GM23338 (cell line): ENCODE results near the gene FBXO34. TPM values are rescaled to one million over a fixed set of nuclear protein-coding genes. Genes with fewer than 3 reads are reported as not detected.

Experiments
- ATAC-seq: fragments of 200-7000 bp; cut with Tn5 transposase; 3 replicates; pipeline ENCODE4 v1.9.1; 2020
- DNase-seq: peaks from one replicate; pipeline ENCODE4 v3.0.0-alpha.2; 2015; ENCODE audit warnings: low spot score
- H2AFZ ChIP-seq: fragments of 200-600 bp; sonication (generic); 2 replicates; pipeline ENCODE4 v1.8.0; 2016; ENCODE audit warnings: antibody characterized with exemption, mild to moderate bottlenecking, moderate library complexity
- H3F3A ChIP-seq: fragments of 200-600 bp; sonication (generic); replicated peaks from 2 replicates; pipeline ENCODE4 v1.8.0; 2017; ENCODE audit warnings: antibody characterized with exemption, mixed run types, low read depth
- H3K27ac ChIP-seq: fragments of 200-600 bp; sonication (generic); 2 replicates; pipeline ENCODE4 v1.6.1; 2016; ENCODE audit warnings: low read depth
- H3K27me3 ChIP-seq: fragments of 200-600 bp; sonication (generic); 2 replicates; pipeline ENCODE4 v1.8.0; 2016; ENCODE audit warnings: mild to moderate bottlenecking, mixed run types, moderate library complexity; ENCODE audit not compliant: insufficient read depth
- H3K36me3 ChIP-seq: fragments of 200-600 bp; sonication (generic); 2 replicates; pipeline ENCODE4 v1.8.0; 2016; ENCODE audit warnings: mild to moderate bottlenecking; ENCODE audit not compliant: insufficient read depth
- H3K4me1 ChIP-seq: fragments of 200-600 bp; sonication (generic); 2 replicates; pipeline ENCODE4 v1.8.0; 2016; ENCODE audit warnings: mild to moderate bottlenecking, moderate library complexity; ENCODE audit not compliant: insufficient read depth
- H3K4me2 ChIP-seq: fragments of 200-600 bp; sonication (generic); 2 replicates; pipeline ENCODE4 v1.7.1; 2017; ENCODE audit warnings: mixed run types
- H3K4me3 ChIP-seq: fragments of 200-600 bp; sonication (generic); 2 replicates; pipeline ENCODE4 v1.6.1; 2016; ENCODE audit warnings: mixed run types
- H3K79me2 ChIP-seq: fragments of 200-600 bp; sonication (generic); replicated peaks from 2 replicates; pipeline ENCODE4 v1.8.0; 2017; ENCODE audit warnings: mild to moderate bottlenecking; ENCODE audit not compliant: insufficient read depth
- H3K9me2 ChIP-seq: fragments of 200-600 bp; sonication (generic); 2 replicates; pipeline ENCODE4 v1.8.0; 2017; ENCODE audit not compliant: insufficient read depth
- H4K20me1 ChIP-seq: fragments of 200-600 bp; sonication (generic); replicated peaks from 2 replicates; pipeline ENCODE4 v1.8.0; 2017; ENCODE audit warnings: mild to moderate bottlenecking; ENCODE audit not compliant: insufficient read depth
- H3K27ac Mint-ChIP-seq: 2 replicates; pipeline ENCODE4 v1.8.0; 2020; ENCODE audit warnings: inconsistent platforms, mild to moderate bottlenecking, moderate library complexity, mixed read lengths
- H3K27me3 Mint-ChIP-seq: 3 replicates; pipeline ENCODE4 v1.8.0; 2022; ENCODE audit warnings: low read depth, mild to moderate bottlenecking, moderate library complexity, mixed read lengths, inconsistent platforms; ENCODE audit not compliant: insufficient read depth, poor library complexity
- H3K36me3 Mint-ChIP-seq: 3 replicates; pipeline ENCODE4 v1.8.0; 2021; ENCODE audit warnings: low read depth, mild to moderate bottlenecking, inconsistent platforms, moderate library complexity, mixed read lengths
- H3K4me1 Mint-ChIP-seq: 3 replicates; pipeline ENCODE4 v1.8.0; 2020; ENCODE audit warnings: mild to moderate bottlenecking, inconsistent platforms, mixed read lengths
- H3K4me3 Mint-ChIP-seq: 3 replicates; pipeline ENCODE4 v1.8.0; 2021; ENCODE audit warnings: moderate library complexity, mild to moderate bottlenecking, inconsistent platforms, mixed read lengths
- H3K9me3 Mint-ChIP-seq: 3 replicates; pipeline ENCODE4 v1.8.0; 2020; ENCODE audit warnings: moderate library complexity, mild to moderate bottlenecking, inconsistent platforms, mixed read lengths
- CREB1 ChIP-seq: fragments of 250-450 bp; sonication (Bioruptor Pico); IDR thresholded peaks from 2 replicates; pipeline ENCODE4 v1.5.0; 2020; ENCODE audit warnings: low read depth, mild to moderate bottlenecking, moderate library complexity
- CTCF ChIP-seq, 2 experiments: fragments of 200-600 bp in 1 of 2; sonication (generic) in 1 of 2; conservative IDR thresholded peaks; 2 replicates each; pipeline versions ENCODE4 v1.5.1 to v1.6.1; 2016 to 2017; ENCODE audit warnings: antibody characterized with exemption in 2 of 2, low read depth in 2 of 2, mild to moderate bottlenecking in 2 of 2, moderate library complexity in 1 of 2
- ETS1 ChIP-seq: IDR thresholded peaks from 2 replicates; pipeline ENCODE4 v1.6.1; 2016; ENCODE audit warnings: antibody characterized with exemption
- EZH2 ChIP-seq: fragments of 200-600 bp; sonication (generic); IDR thresholded peaks from one replicate; pipeline ENCODE4 v1.8.0; 2017; ENCODE audit warnings: antibody characterized with exemption, mild to moderate bottlenecking, low read depth; ENCODE audit not compliant: unreplicated experiment
- EZH2phosphoT487 ChIP-seq: fragments of 200-600 bp; sonication (generic); IDR thresholded peaks from one replicate; pipeline ENCODE4 v1.8.1; 2018; ENCODE audit warnings: antibody characterized with exemption; ENCODE audit not compliant: unreplicated experiment
- JUNB ChIP-seq: IDR thresholded peaks from one replicate; pipeline ENCODE4 v1.6.1; 2016; ENCODE audit warnings: antibody characterized with exemption; ENCODE audit not compliant: unreplicated experiment
- NANOG ChIP-seq: IDR thresholded peaks from 2 replicates; pipeline ENCODE4 v1.6.1; 2016; ENCODE audit warnings: antibody characterized with exemption, borderline replicate concordance
- POLR2AphosphoS5 ChIP-seq: IDR thresholded peaks from 2 replicates; pipeline ENCODE4 v1.6.1; 2016; ENCODE audit warnings: antibody characterized with exemption, low read depth
- REST ChIP-seq: IDR thresholded peaks from one replicate; pipeline ENCODE4 v1.6.1; 2018; ENCODE audit warnings: antibody characterized with exemption; ENCODE audit not compliant: unreplicated experiment
- STAT1 ChIP-seq: IDR thresholded peaks from one replicate; pipeline ENCODE4 v1.6.1; 2016; ENCODE audit warnings: antibody characterized with exemption; ENCODE audit not compliant: unreplicated experiment
- ZNF114 ChIP-seq: fragments of 250-450 bp; sonication (Bioruptor Pico); IDR thresholded peaks from 2 replicates; pipeline ENCODE4 v1.5.0; 2020; ENCODE audit warnings: mild to moderate bottlenecking, moderate library complexity
- ZNF331 ChIP-seq: fragments of 250-450 bp; sonication (Bioruptor Pico); IDR thresholded peaks from 2 replicates; pipeline ENCODE4 v1.5.0; 2020; ENCODE audit warnings: low read depth, mild to moderate bottlenecking, moderate library complexity
- ZNF462 ChIP-seq: fragments of 250-450 bp; sonication (Bioruptor Pico); IDR thresholded peaks from 2 replicates; pipeline ENCODE4 v1.5.0; 2020; ENCODE audit warnings: mild to moderate bottlenecking, moderate library complexity
- polyA plus RNA-seq: library from polyadenylated mRNA; unstranded; fragments of >200 nt; fragmentation: Nextera tagmentation; extraction: Ambion mirVana; gene quantifications from 2 replicates; pipeline ENCODE4 v1.2.1, GENCODE V29; 2016
- total RNA-seq: library from RNA; depleted of rRNA; stranded (reverse); fragments of >200 nt; shearing (Covaris generic); gene quantifications from 2 replicates; pipeline ENCODE4 v1.2.3, GENCODE V29; 2014

FBXO34 gene
- total and polyA plus RNA-seq, 2 experiments from 2014 or later: 9.4 to 13.4 TPM

- no peak for DNase-seq
- Histone ChIP-seq H3K27ac (no peak overlapping the region), H3K79me2 (no peaks in the 10 kb centered on the region), H3K4me1 (no peaks in the 10 kb centered on the region), H3F3A (no peaks in the 10 kb centered on the region), H3K4me3 (no peak overlapping the region), H2AFZ (no peak overlapping the region), H3K9me2 (no peaks in the 10 kb centered on the region), H4K20me1 (no peaks in the 10 kb centered on the region), H3K36me3 (peaks cover 6% of the 10 kb centered on the region; the same call in 1 of the 2 replicates), H3K27me3 (no peaks in the 10 kb centered on the region), H3K4me2 (no peak overlapping the region)
- Mint-ChIP-seq H3K27me3 (peaks cover 7% of the 10 kb centered on the region), H3K27ac (no peak overlapping the region), H3K36me3 (peaks cover 33% of the 10 kb centered on the region), H3K4me3 (no peak overlapping the region), H3K9me3 (no peaks in the 10 kb centered on the region), H3K4me1 (no peaks in the 10 kb centered on the region)
- no peak for TF ChIP-seq ETS1
- TF ChIP-seq CREB1 (CRISPR knock-in tag): no peak
- no peak for TF ChIP-seq REST
- TF ChIP-seq JUNB: no peak
- TF ChIP-seq POLR2AphosphoS5: no peak
- TF ChIP-seq CTCF (conservative IDR thresholded peaks at IDR 0.05; ENCODE audit: low read depth in 2 of 2): no peak
- no peak for TF ChIP-seq ZNF114 (CRISPR knock-in tag)
- TF ChIP-seq ZNF462 (CRISPR knock-in tag): no peak
- TF ChIP-seq NANOG: no peak
- no peak for TF ChIP-seq EZH2phosphoT487
- TF ChIP-seq ZNF331: no peak
- TF ChIP-seq STAT1: no peak
- no peak for TF ChIP-seq EZH2
- no peak for ATAC-seq
These were observed 95.0 kb downstream of the FBXO34 start for GRCh38 chr14:55366271-55366670.
